MM.1S (cell line): Measurements from ENCODE around the gene STX8.

ENCODE experiments used
- DNase-seq: peaks from one replicate; pipeline ENCODE4 v3.0.0-alpha.2; 2015
- H2AFZ ChIP-seq: fragments of 300-600 bp; sonication (generic); 2 replicates; pipeline ENCODE4 v1.6.0; 2016; ENCODE audit warnings: antibody characterized with exemption, low read length
- H3F3A ChIP-seq: fragments of 300-600 bp; sonication (generic); 2 replicates; pipeline ENCODE4 v1.6.1; 2016; ENCODE audit warnings: mild to moderate bottlenecking, antibody characterized with exemption, low read length, moderate library complexity, mixed read lengths; ENCODE audit not compliant: insufficient read depth
- H3K27ac ChIP-seq: fragments of 300-600 bp; sonication (generic); 2 replicates; pipeline ENCODE4 v1.5.1; 2016; ENCODE audit warnings: mild to moderate bottlenecking, low read length
- H3K27me3 ChIP-seq: fragments of 300-600 bp; sonication (generic); replicated peaks from 2 replicates; pipeline ENCODE4 v1.6.0; 2016; ENCODE audit warnings: low read length; ENCODE audit not compliant: insufficient read depth
- H3K36me3 ChIP-seq: fragments of 300-600 bp; sonication (generic); replicated peaks from 2 replicates; pipeline ENCODE4 v1.6.1; 2016; ENCODE audit warnings: mild to moderate bottlenecking, low read length, mixed read lengths; ENCODE audit not compliant: insufficient read depth
- H3K4me1 ChIP-seq: fragments of 300-600 bp; sonication (generic); 2 replicates; pipeline ENCODE4 v1.6.1; 2016; ENCODE audit warnings: low read length, mixed read lengths
- H3K4me2 ChIP-seq: fragments of 300-600 bp; sonication (generic); 2 replicates; pipeline ENCODE4 v1.6.0; 2016; ENCODE audit warnings: low read depth, low read length
- H3K4me3 ChIP-seq: fragments of 300-600 bp; sonication (generic); 2 replicates; pipeline ENCODE4 v1.5.1; 2016; ENCODE audit warnings: low read length, mixed read lengths
- H3K79me2 ChIP-seq: fragments of 300-600 bp; sonication (generic); 2 replicates; pipeline ENCODE4 v1.6.1; 2016; ENCODE audit warnings: mixed run types, low read length, mixed read lengths
- H3K9ac ChIP-seq: fragments of 300-600 bp; sonication (generic); 2 replicates; pipeline ENCODE4 v1.6.1; 2016; ENCODE audit warnings: low read length, mixed read lengths
- H3K9me2 ChIP-seq: fragments of 300-600 bp; sonication (generic); replicated peaks from 2 replicates; pipeline ENCODE4 v1.6.1; 2016; ENCODE audit warnings: mild to moderate bottlenecking, low read length, mixed read lengths; ENCODE audit not compliant: insufficient read depth
- H3K9me3 ChIP-seq: fragments of 300-600 bp; sonication (generic); replicated peaks from 2 replicates; pipeline ENCODE4 v1.6.1; 2016; ENCODE audit warnings: mild to moderate bottlenecking, low read length, mixed read lengths; ENCODE audit not compliant: insufficient read depth
- H4K20me1 ChIP-seq: fragments of 300-600 bp; sonication (generic); 2 replicates; pipeline ENCODE4 v1.6.1; 2016; ENCODE audit warnings: mild to moderate bottlenecking, low read length, moderate library complexity, mixed read lengths; ENCODE audit not compliant: insufficient read depth
- CTCF ChIP-seq: fragments of 300-600 bp; sonication (generic); IDR thresholded peaks from 2 replicates; pipeline ENCODE4 v1.5.1; 2016; ENCODE audit warnings: antibody characterized with exemption, low read length, mixed read lengths
- EZH2 ChIP-seq: fragments of 300-600 bp; sonication (generic); optimal IDR thresholded peaks from 2 replicates; pipeline ENCODE3; 2017; ENCODE audit warnings: low read depth, mild to moderate bottlenecking, antibody characterized with exemption, low read length, mixed read lengths
- EZH2phosphoT487 ChIP-seq: fragments of 300-600 bp; sonication (generic); IDR thresholded peaks from 2 replicates; pipeline ENCODE4 v1.6.1; 2018; ENCODE audit warnings: antibody characterized with exemption, low read length

The STX8 gene

GRCh38 chr17:9229826-9230201 lies 345.8 kb downstream of the STX8 start:
- Histone ChIP-seq H3F3A (no peaks in the 10 kb centered on the region), H3K9ac (no peak overlapping the region)
- no peak for DNase-seq

DNA sequence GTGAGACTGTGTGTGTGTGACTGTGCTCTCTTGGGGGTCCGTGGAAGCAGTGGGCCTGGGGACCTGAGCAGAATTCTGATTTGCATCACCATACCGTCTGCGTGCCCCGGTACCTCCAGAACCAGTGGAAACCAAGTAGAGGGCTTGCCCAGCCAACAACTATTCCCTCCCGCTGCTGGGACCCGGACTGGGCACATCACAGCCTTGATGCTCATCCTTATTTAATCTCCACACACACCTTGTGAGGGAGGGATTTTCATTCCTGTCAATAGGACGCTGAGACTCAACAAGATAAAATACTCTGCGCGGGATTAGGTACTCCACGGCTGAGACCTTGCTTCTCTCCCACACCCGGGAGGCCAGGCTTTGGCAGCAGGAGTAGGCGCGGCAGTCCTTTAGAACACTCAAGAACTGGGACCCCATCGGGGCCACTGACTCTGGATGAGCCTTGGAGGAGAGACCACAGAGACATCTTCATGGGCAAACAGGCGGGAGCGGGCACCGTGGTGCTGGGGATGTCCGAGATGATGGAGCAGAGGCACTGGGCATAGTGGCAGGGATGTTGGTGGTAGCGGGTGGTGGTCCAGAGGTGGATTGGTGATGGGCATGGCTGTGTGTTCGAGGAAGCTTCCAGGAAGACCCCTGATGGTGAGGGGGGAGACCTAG lies 346.3 kb downstream of the STX8 start:
- no peak for TF ChIP-seq CTCF
- no peak for TF ChIP-seq EZH2
- no peak for TF ChIP-seq EZH2phosphoT487
- H4K20me1 ChIP-seq: no peaks in the 10 kb centered on the region
- H2AFZ ChIP-seq: no peak overlapping the region
- no peak overlapping the region for H3K4me3 ChIP-seq
- H3K9ac ChIP-seq: no peak overlapping the region
- no peak overlapping the region for H3K27ac ChIP-seq
- H3F3A ChIP-seq: no peaks in the 10 kb centered on the region
- H3K36me3 ChIP-seq: no peaks in the 10 kb centered on the region
- H3K9me3 ChIP-seq: no peaks in the 10 kb centered on the region
- peaks cover 8% of the 10 kb centered on the region; the same call in 1 of the 2 replicates for H3K4me1 ChIP-seq
- no peaks in the 10 kb centered on the region for H3K79me2 ChIP-seq
- no peak overlapping the region for H3K4me2 ChIP-seq
- no peaks in the 10 kb centered on the region for H3K9me2 ChIP-seq
- DNase-seq: no peak
- peaks cover 52% of the 10 kb centered on the region for H3K27me3 ChIP-seq

More at GRCh38 chr17:9229826-9230201, 345.8 kb downstream of the STX8 start:
- Histone ChIP-seq H3K79me2 (no peaks in the 10 kb centered on the region), H3K9me2 (no peaks in the 10 kb centered on the region), H3K9me3 (no peaks in the 10 kb centered on the region), H3K4me1 (peaks cover 8% of the 10 kb centered on the region; the same call in 1 of the 2 replicates), H3K36me3 (no peaks in the 10 kb centered on the region), H3K4me2 (no peak overlapping the region), H4K20me1 (no peaks in the 10 kb centered on the region), H2AFZ (no peak overlapping the region), H3K27me3 (peaks cover 53% of the 10 kb centered on the region), H3K27ac (no peak overlapping the region), H3K4me3 (no peak overlapping the region)
- TF ChIP-seq EZH2phosphoT487 (no peak), CTCF (no peak), EZH2 (no peak)

- Histone ChIP-seq H4K20me1 (no peaks in the 10 kb centered on the region), H3K4me1 (peaks cover 8% of the 10 kb centered on the region; the same call in 1 of the 2 replicates), H3K36me3 (no peaks in the 10 kb centered on the region), H3K9me3 (no peaks in the 10 kb centered on the region), H3F3A (no peaks in the 10 kb centered on the region), H3K4me3 (no peak overlapping the region), H3K27me3 (peaks cover 50% of the 10 kb centered on the region), H3K9me2 (no peaks in the 10 kb centered on the region), H3K9ac (no peak overlapping the region), H2AFZ (no peak overlapping the region), H3K4me2 (no peak overlapping the region), H3K79me2 (no peaks in the 10 kb centered on the region), H3K27ac (no peak overlapping the region)
- DNase-seq: no peak
- TF ChIP-seq EZH2phosphoT487 (no peak), EZH2 (no peak), CTCF (no peak)
These were observed 347.0 kb downstream of the STX8 start for GRCh38 chr17:9228408-9229159.
